GM20431 (cell line): ENCODE data around the gene TOPBP1.
"Not testable (repeated sequence)": the region's sequence is repeated elsewhere in the genome, so short reads cannot be mapped to it uniquely, and the experiment has no call there.

ENCODE experiments used
- in situ Hi-C: fragments of 300-500 bp; cut with MseI, MboI; formaldehyde crosslinking; loops from one replicate; pipeline ENCODE4 v1.15.0; 2020; ENCODE audit warnings: low sequenced_read_pairs; ENCODE audit not compliant: unreplicated experiment

The TOPBP1 gene

DNA sequence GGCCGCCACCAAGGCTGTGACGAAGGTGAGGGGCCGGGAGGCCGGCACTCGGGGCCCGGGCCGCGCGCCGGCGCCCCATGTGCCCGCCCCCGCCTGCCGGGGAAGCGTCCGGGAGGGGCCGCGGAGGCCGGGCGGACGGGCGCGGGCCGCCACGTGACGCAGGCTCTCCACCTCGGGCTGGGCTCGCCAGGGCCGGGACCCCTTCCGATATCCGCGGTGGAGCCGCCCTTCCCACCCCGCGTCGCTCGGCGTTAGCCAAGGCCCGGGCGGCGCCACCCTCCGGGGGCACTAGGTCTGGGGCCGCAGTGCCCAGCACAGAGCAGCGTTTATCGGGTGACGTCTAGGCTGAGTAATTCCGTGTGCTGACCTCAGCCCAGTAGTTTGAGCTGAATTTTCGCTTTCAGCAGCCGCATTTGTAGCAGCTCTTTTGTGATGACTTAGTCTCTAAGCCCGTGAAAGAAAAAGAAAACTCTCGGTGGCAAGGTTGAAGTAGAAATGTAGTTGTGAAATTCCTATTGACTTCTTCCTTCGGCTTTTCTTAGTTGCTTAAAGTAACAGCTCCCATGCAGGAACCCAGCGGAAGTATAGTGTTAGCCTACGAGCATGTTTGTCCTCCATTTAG is 87.4 kb downstream of the TOPBP1 start:
- in situ Hi-C loops = loop anchor here (10.0 kb wide), 1 partner anchor 110 kb away; no protein-coding TSS in a partner anchor

DNA sequence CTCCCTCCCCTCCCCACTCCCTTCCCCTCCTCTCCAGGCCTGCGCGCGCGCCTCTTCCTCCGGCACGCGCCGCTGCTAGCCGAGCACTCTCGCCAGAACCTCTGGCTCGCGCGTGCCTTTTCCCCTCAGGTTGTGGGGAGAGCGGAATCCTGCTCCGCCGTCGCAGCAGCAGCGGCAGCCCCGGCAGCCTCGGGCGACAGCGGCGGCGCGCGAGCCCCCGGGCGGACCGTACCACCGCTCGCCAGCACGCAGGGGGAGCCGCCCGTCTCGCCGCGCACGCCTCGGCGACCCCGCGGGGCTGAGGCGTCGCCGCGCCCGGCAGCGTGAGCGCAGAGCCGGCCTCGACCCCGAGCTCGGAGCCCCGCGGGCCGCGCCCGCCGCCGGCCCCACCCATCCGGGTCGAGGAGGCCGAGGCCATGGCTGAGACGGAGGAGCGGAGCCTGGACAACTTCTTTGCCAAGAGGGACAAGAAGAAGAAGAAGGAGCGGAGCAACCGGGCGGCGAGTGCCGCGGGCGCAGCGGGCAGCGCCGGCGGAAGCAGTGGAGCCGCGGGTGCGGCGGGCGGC is 88.0 kb downstream of the TOPBP1 start, which contains the start of gene CDV3:
Gene CDV3, plus strand, starts transcription at position 58 of the 566 bp plus-strand sequence. Its CDS starts 359 bp downstream, at position 417.
- in situ Hi-C loops = loop anchor here (10.0 kb wide), 1 partner anchor 109 kb away; no protein-coding TSS in a partner anchor

DNA sequence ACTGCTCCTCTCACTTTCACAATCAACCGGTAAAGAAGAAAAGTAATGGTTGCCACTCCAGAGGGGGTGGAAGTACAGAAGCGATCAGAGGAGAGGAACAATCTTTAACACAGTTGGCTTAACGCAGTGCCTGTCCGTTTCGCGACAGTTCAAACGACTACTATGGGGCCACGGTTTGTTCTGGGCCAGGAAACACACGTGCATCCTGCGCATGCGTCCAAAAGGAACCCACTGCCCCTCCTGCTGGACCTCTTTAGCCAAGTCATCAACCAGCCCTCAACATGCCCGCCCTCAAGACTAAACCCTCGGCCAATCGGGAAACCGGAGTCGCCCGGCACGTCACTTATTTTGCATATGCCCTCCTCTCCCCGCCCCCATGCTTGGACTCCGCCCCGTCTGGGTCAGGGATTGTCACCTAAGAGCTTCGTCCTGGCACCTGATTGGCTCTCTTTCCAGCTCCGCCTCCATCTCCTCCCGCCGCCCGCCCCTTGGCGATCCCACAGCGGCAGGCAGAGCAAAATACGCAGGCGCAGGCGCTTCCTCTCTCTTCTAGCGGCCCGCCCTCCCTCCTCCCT is 88.6 kb downstream of the TOPBP1 start:
- in situ Hi-C loops = loop anchor here (10.0 kb wide), 1 partner anchor 108 kb away; no protein-coding TSS in a partner anchor

DNA sequence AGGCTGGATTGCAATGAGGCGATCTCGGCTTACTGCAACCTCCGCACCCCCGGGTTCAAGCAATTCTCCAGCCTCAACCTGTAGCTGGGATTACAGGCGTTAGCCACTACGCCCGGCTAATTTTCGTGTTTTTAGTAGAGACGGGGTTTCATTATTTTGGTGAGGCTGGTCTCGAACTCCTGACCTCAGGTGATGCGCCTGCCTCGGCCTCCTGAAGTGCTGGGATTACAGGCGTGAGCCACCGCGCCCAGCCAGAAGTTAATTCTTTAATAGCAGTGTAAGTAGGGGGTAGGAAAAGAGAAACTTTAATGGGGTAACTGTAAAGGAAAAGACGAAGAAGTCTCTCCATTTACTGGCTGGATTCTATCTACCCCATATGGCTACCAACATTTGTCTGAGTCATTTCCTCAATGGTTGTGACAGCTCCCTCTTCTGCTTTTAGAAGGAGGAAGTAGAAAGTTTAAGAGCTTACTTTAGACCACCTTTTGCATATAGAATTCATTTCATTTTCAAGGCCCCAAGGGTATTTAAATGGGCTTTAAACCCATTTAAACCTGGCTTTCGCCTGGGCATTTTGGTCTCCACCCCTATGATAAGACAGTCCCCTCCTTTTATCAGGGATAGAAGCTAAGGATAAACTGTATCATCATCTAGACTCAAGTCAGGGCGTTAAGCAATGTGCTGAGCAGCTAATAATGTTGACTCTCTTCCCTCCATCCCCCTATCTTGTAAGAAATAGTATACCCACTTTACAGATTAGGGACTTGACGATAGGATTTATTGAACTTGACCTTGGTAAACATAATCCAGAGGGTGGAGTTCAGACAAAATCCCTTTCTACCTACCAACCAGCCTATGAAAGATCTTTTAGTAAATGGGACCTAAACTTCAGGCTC is 89.3 kb downstream of the TOPBP1 start:
- in situ Hi-C loops = loop anchor here (10.0 kb wide), 1 partner anchor 108 kb away; no protein-coding TSS in a partner anchor

DNA sequence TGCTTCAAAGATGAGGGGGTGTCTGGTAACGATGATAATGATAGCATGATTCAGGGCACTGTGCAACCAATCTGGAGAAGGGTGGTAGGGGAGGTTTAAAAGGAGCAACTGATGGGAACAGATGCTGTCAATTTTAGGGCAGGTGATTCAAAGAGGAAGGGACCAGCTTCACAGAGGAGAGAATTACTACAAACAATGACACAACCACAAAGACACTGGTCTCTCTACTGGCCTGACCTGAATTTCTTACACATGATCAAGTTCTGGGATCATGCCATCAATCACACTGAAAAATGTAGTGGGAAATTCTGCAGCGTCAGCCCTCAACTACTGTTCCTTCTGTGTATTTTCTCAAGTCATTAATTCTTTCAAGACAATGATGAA is 90.8 kb downstream of the TOPBP1 start:
- in situ Hi-C loops = loop anchor here (10.0 kb wide), 1 partner anchor 106 kb away; no protein-coding TSS in a partner anchor

DNA sequence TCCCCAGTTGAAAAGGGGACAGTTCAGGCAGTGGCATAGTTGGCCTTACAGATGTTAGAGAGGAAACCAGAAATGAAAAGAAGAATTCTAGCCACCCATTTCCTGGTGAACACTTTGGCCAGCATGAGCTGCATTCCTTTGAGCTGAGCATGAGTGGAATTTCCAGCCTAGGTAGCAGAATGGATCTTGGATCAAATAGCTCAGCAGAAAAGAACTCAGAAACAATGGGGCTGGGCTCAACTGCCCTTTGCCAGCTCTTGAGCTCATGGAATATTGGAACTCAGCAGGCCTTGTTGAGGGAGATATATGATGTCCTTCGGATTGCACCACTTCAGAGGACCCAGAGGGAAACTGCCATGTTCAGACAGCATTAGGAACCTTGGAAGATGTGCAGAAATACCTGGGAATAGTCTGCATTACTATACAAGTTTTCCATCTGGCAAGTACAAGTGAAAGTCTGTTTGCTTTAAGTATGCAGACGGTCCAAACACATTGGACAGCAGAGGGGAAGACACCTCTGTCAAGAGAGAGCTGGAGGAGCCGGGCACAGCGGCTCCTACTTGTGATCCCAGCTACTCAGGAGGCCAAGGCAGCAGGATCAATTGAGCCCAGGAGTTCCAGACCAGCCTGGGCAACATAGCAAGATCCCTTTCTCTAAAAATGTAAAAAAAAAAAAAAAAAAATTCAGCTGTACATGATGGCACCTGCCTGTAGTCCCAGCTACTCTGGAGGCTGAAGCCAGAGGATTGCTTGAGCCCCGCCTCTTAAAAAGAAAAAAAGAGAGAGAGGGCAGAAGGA is 91.4 kb downstream of the TOPBP1 start:
- in situ Hi-C loops = loop anchor here (10.0 kb wide), 1 partner anchor 106 kb away; no protein-coding TSS in a partner anchor

DNA sequence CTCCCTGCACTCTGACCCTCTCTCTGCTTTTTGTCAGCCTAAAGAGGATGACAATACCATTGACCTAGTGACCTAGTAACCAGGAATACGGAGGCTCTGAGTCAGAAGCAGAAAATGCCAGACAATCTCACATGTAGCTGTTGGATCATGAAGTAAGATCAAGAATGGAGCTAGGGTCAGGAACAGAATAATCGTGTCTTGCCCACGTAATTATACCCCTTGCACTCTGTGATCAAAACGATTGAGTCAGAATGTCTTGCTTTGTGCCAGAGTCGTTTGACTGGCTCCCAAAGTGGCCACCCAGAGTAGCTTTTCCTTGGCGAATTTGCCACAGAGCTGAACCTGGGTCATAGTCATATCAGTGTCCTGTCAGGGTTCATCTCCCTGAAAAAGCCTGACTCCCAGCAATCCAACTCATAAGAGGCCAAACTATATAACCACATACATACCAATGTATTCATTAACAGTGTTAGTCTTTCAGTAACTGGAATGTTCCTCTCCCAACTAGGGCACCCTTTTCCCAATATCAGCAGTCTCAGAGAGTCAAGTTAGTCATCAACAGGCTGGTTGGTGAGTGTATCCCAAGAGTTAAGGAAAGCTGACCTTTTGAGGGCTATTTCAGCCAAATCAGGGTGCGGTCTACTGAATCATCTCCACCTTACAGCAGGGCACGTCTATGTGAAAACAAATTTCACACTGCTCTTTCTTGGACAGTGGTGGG is 93.3 kb downstream of the TOPBP1 start:
- in situ Hi-C loops = no loop called here

DNA sequence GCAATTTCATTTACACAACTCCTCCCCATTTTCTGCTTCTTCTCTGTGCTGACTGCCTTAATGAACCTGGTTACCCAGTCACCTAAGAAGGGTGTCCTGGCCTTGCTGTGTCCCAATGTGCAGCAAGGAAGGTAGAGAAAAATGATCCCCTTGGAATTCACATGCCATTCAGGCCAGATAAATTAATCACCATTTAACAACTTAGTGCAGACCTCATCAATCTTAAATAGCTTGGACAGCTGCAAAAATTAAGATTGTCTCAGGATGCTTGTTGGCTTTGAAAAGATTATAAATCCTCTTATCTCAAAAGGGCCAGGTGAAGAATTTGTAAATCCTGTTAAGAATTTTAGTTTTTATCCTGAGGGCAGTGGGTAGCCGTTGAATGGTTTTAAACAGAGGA is 97.9 kb downstream of the TOPBP1 start:
- in situ Hi-C loops = no loop called here

DNA sequence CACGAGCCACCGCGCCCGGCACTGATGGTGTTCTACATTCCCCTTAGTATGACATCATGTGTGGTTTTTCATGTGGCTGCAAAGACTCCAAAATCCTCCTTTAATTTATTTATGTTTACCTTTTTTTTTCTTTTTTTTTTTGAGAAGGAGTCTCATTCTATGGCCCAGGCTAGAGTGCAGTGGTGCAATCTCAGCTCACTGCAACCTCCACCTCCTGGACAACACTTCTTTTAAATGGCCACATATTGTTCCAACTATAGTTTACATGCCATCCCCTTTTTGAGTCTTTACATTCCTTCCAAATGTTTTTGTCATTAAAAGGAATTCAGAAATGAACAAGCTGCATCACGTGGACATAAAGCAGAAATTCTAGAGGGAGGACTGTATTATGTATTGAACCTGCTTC is 98.6 kb downstream of the TOPBP1 start:
- in situ Hi-C loops = no loop called here

DNA sequence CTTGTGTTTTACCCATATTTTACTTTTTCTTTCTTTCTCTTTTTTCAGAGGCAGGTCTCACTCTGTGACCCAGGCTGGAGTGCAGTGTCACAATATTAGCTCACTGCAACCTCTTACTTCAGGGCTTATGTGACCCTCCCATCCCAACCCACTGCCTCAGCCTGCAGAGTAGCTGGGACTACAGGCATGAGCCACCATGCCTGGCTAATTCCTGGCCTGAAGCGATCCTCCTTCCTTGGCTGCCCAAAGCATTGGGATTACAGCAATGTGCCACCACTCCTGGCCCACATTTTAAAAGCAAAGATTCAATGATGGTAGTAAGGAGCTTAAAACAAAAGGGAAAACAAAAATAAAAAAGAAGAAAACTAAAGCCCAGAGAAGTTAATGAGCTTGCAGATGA is 99.4 kb downstream of the TOPBP1 start:
- in situ Hi-C loops = no loop called here

DNA sequence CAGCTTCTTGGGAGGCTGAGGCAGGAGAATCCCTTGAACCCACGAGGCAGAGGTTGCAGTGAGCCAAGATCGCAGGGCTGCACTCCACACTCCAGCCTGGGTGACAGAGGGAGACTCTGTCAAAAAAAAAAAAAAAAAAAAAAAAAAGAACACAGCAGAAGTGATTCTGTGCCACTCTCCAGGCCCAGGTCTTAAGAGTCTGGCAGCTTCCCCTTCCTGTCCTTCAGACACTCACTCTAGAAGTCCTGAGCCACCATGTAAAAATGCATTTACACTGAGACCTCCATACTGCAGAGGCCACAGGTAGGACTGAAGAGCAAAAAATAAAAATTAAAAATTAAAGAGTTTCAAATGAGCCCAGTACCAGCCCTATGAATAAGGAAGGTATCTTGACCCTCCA is 100.1 kb downstream of the TOPBP1 start:
- in situ Hi-C loops = no loop called here

DNA sequence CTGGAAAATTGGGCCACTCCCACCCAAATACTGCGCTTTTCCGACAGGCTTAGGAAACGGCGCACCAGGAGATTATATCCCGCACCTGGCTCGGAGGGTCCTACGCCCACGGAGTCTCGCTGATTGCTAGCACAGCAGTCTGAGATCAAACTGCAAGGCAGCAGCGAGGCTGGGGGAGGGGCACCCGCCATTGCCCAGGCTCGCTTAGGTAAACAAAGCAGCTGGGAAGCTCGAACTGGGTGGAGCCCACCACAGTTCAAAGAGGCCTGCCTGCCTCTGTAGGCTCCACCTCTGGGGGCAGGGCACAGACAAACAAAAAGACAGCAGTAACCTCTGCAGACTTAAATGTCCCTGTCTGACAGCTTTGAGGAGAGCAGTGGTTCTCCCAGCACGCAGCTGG is 110.2 kb downstream of the TOPBP1 start:
- in situ Hi-C loops = not testable (repeated sequence)
